ENCODE measurements around the gene RNF20.
"Not testable (repeated sequence)": the region's sequence is repeated elsewhere in the genome, so short reads cannot be mapped to it uniquely, and the experiment has no call there.

Gene RNF20, protein sequence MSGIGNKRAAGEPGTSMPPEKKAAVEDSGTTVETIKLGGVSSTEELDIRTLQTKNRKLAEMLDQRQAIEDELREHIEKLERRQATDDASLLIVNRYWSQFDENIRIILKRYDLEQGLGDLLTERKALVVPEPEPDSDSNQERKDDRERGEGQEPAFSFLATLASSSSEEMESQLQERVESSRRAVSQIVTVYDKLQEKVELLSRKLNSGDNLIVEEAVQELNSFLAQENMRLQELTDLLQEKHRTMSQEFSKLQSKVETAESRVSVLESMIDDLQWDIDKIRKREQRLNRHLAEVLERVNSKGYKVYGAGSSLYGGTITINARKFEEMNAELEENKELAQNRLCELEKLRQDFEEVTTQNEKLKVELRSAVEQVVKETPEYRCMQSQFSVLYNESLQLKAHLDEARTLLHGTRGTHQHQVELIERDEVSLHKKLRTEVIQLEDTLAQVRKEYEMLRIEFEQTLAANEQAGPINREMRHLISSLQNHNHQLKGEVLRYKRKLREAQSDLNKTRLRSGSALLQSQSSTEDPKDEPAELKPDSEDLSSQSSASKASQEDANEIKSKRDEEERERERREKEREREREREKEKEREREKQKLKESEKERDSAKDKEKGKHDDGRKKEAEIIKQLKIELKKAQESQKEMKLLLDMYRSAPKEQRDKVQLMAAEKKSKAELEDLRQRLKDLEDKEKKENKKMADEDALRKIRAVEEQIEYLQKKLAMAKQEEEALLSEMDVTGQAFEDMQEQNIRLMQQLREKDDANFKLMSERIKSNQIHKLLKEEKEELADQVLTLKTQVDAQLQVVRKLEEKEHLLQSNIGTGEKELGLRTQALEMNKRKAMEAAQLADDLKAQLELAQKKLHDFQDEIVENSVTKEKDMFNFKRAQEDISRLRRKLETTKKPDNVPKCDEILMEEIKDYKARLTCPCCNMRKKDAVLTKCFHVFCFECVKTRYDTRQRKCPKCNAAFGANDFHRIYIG

GRCh38 chr9:101533334-101534204 lies at the start of gene RNF20:
Gene RNF20, plus strand, starts transcription at chr9:101533853. Its CDS starts 1,571 bp downstream, at chr9:101535424.
- DNase-seq (ENCODE audit: low read depth in 2 of 2), result peak; percentile 98 to 99

GRCh38 chr9:101484046-101484445 lies 49.6 kb upstream of the RNF20 start:
- DNase-seq (ENCODE audit: low read depth in 2 of 2), result no peak

- DNase-seq (ENCODE audit: low read depth in 2 of 2), result no peak
Observed at GRCh38 chr9:101485924-101486692, 47.5 kb upstream of the RNF20 start.

- DNase-seq (ENCODE audit: low read depth in 2 of 2), result peak in 1 of 2 donors; percentile 8
Observed at GRCh38 chr9:101486693-101487442, 46.8 kb upstream of the RNF20 start.

DNA sequence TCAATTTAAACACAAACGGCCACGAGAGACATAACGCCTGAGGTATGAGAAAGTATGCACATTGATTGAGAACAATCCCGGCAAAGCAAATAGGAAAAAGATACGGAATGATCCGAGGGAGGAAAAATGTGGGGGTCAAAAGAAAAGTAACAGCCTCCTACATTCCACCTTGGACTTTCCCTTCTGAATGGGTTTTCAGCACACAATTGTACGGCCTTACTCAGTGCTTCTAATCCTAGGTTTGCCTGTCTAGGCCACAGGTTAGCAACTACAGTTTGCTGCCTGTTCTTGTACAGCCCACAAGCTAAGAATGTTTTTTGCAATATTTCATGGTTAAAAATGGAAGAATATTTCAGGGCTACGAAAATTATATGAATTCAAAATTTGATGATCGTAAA lies 46.2 kb upstream of the RNF20 start:
- no peak for DNase-seq (ENCODE audit: low read depth in 2 of 2)

DNA sequence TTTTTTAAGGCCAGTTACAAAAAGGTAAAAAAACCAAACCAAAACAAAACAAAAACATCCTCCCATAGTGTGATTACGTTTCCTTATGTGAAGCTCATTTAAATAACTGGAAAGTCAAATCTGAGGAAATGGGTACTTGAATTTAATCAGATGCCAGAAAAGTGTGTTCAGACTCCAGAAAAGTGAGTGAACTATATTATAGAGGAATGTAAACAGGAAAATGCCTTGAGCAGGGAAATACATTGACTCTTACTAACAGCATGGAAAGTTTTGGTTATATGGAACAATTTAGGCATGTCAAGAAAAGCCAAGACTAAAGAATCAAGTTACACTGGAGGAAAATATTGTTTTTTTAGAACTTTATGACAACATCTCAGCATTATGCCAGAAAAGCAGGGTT lies 37.8 kb upstream of the RNF20 start:
- DNase-seq (ENCODE audit: low read depth in 2 of 2), result no peak

DNA sequence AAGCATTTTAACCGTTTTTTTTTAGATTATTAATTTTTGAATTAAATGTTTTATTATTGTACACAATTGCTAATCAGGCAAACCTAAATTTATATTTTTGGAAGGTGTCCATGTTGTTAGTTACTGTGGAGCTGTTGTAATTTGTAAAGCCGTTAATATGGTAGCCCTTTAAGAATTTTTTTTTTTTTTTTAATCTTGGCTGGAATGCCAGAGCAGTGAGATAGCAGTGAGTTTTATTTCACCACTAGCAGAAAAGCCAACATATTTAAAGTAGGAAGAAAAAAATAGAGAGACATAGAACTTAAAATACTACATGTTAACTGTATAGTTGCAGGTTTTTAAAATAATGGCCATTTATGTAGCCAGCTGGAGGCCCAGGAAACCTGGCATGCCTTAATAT lies 35.3 kb upstream of the RNF20 start:
- no peak for DNase-seq (ENCODE audit: low read depth in 2 of 2)

DNA sequence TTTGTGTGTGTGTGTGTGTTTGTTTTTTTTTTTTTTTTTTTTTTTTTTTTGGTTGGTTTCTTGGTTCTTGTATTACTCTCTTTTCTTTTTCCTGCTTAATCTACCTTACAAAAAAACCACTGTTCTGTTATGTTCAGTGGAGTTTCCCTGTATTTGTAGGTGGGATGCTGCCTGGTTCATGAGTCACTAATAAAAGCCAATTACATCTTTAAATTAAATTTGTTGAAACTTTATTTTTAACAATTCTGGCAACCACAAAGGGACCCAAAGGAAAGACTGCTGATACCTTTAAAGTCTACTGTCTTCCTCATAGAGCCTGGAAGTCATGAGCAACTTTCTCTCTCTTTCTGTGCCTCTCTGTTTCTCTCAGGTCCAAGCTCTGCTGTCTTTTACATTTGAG lies 29.5 kb upstream of the RNF20 start:
- DNase-seq (ENCODE audit: low read depth in 2 of 2), result no peak

DNA sequence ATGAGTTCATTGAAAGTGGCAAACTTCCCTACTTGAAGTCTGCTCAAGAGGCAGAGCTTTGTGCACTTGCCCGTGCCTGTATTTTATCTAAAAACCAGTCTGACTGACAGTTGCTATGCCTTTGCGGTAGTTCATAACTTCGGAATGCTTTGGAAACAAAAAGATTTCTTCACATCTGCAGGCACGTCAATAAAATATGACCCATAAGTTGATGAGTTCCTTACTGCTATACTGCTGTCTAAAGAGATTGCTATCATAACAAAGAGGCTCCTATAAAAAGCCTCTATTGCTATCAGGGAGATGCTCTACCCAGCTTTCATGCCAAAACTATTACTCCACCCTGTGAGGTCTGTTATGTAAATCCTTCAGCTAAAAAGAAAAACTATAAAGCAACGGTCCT lies 25.4 kb upstream of the RNF20 start:
- DNase-seq (ENCODE audit: low read depth in 2 of 2), result no peak

DNA sequence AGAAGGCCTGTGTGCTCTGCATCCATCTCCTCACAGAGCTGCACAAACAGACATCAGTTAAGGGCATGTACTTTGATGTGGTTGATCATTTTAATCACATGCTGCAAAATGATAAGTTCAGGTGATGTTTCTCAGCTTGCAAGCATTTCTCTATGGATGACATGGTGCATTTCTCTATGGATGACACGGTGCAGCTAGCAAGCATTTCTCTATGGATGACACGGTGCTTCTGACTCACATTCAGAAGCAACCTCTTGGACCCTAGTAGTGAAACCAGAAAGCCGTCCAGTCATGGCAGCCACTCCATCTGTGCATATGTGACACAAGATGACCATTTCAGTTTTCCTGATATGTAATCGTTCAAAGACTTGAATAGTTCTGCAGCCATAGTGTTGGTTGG lies 24.1 kb upstream of the RNF20 start:
- no peak for DNase-seq (ENCODE audit: low read depth in 2 of 2)

- DNase-seq (ENCODE audit: low read depth in 2 of 2), result no peak
Observed at GRCh38 chr9:101510459-101510858, 23.2 kb upstream of the RNF20 start.

DNA sequence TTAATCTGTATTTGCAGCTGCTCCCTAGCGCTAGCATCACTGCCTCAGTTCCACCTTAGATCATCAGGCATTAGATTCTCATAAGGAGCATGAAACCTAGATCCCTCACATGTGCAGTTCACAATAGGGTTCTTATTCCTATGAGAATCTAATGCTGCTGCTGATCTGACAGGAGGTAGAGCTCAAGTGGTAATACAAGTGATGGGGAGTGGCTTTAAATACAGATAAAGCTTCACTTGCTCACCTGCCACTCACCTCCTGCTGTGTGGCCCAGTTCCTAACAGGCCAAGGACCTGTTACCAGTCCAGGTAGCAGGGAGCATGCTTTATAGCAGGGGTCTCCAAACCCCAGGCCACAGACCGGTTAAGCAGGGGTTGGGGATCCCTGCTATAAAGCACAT lies 22.6 kb upstream of the RNF20 start:
- no peak for DNase-seq (ENCODE audit: low read depth in 2 of 2)

- DNase-seq (ENCODE audit: low read depth in 2 of 2), result no peak
Observed at GRCh38 chr9:101512116-101512515, 21.5 kb upstream of the RNF20 start.

- no peak for DNase-seq (ENCODE audit: low read depth in 2 of 2)
Observed at GRCh38 chr9:101513351-101513750, 20.3 kb upstream of the RNF20 start.

DNA sequence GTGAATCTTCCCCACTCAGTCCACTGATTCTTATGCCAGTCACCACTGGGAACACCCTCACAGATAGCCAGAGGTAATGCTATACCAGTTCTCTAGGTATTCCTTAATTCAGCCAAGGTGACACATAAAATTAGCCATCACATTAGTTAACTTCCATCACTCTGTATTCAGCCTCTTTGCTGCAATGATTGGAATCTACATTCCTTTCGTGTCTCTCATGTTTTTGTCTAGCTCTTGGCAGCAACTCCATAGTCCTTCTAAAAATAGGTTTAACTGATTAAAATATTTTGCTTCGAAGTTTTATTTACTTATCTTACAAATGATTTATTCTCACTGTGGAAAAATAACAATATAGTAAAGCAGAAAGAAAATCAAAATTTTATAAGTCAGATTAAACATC lies 19.6 kb upstream of the RNF20 start:
- no peak for DNase-seq (ENCODE audit: low read depth in 2 of 2)

GRCh38 chr9:101516655-101517054 lies 17.0 kb upstream of the RNF20 start:
- DNase-seq (ENCODE audit: low read depth in 2 of 2), result no peak

DNA sequence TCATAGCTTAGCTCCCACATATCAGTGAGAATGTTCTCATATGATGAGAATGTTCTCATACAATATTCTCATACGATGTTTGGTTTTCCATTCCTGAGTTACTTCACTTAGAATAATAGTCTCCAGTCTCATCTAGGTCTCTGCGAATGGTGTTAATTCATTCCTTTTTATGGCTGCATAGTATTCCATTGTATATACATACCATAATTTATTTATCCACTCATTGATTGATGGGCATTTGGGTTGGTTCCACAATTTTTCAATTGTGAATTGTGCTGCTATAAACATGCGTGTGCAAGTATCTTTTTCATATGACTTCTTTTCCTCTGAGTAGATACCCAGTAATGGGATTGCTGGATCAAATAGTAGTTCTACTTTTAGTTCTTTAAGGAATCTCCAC lies 15.2 kb upstream of the RNF20 start:
- DNase-seq (ENCODE audit: low read depth in 2 of 2), result not testable (repeated sequence)

DNA sequence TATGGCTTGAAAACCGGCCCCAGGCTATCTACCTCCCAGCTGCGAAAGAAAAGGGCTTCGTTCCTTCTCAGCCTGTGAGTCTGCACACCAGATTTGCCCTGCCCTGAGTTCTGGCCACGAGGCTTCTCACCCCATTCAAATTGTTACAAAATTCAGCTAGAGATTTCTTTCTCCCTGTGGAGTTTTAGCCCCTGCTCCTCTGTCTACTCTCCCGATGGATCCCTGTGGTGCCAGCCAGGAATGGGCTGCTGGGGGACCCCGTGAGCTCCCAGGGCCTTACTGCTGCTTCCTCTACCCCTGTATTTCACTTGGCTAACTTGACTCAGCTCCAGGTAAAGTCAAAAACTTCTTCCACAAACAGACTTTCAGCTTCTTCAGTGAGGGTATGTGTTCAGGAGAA lies 9.3 kb upstream of the RNF20 start:
- DNase-seq (ENCODE audit: low read depth in 2 of 2), result no peak

DNA sequence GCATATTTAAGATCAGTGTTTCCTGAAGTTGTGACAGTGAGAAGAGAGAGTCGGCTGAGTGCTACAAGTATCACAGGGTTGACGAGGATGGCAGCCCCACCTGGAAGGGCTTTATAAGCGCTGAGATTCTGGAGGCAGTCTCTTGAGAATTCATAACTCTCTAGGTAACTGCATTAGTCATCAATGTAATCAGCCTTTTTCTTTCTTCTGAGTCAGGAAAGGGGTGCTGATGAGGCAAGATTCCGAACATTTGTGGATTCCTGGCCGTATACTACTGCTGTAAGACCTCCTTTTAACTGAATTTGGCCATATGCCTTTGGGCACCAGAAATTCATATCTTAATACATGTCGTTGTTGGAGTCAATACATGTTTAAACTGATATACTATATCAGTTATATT lies 6.6 kb upstream of the RNF20 start:
- no peak for DNase-seq (ENCODE audit: low read depth in 2 of 2)

DNA sequence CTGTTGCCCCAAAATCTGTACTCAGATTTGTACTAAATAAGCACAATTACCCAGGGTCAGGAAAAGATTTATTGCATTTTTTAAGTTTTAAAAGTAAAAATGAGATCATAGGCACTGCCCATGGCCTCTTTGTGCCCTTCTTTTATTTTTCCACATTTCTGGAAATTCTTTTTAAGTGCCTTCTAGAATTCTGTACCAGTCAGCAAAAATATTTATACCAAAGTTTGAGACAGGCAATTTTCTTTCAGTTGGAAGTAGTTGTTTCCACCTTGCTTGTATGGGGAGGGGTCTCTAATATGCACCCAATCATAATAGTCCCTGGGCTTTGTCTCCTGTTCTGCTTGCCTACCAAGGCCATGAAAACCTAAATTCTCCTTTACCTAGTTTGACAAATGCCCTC lies 5.6 kb upstream of the RNF20 start:
- no peak for DNase-seq (ENCODE audit: low read depth in 2 of 2)
